Endodermal cell (in vitro differentiated cells): Measurements from ENCODE around the gene TEFM. TPM values are rescaled to one million over a fixed set of nuclear protein-coding genes. Genes with fewer than 3 reads are reported as not detected.
A peak's percentile ranks its signal among the peaks of the same experiment; 100 is the strongest.

Experiments used
- DNase-seq: peaks from one replicate; pipeline ENCODE4 v3.0.0-alpha.2; 2017
- H3K27ac ChIP-seq: 2 replicates; pipeline ENCODE4 v1.5.1; 2013; ENCODE audit warnings: mild to moderate bottlenecking, low read depth, low read length, moderate library complexity
- H3K27me3 ChIP-seq: 2 replicates; pipeline ENCODE4 v1.6.1; 2013; ENCODE audit warnings: mild to moderate bottlenecking, low read length, moderate library complexity; ENCODE audit not compliant: insufficient read depth, control insufficient read depth, poor library complexity, severe bottlenecking
- H3K36me3 ChIP-seq: 2 replicates; pipeline ENCODE4 v1.7.0; 2013; ENCODE audit warnings: mild to moderate bottlenecking, low read length, moderate library complexity; ENCODE audit not compliant: control insufficient read depth, insufficient read depth
- H3K4me1 ChIP-seq: one replicate; pipeline ENCODE4 v1.7.0; 2013; ENCODE audit warnings: low read length; ENCODE audit not compliant: control insufficient read depth, insufficient read depth
- H3K4me3 ChIP-seq: 2 replicates; pipeline ENCODE4 v1.5.1; 2013; ENCODE audit warnings: mild to moderate bottlenecking, low read length, moderate library complexity
- H3K9ac ChIP-seq: 2 replicates; pipeline ENCODE4 v1.6.1; 2013; ENCODE audit warnings: mild to moderate bottlenecking, low read length, moderate library complexity; ENCODE audit not compliant: poor library complexity, severe bottlenecking; ENCODE audit errors: extremely low read depth
- H3K9me3 ChIP-seq: 2 replicates; pipeline ENCODE4 v1.6.1; 2013; ENCODE audit warnings: mild to moderate bottlenecking, low read length, moderate library complexity; ENCODE audit not compliant: control insufficient read depth
- H3K27ac Mint-ChIP-seq: 2 replicates; pipeline ENCODE4 v1.8.0; 2020; ENCODE audit warnings: mixed read lengths
- H3K27me3 Mint-ChIP-seq: 2 replicates; pipeline ENCODE4 v1.8.0; 2021; ENCODE audit warnings: mild to moderate bottlenecking, mixed read lengths; ENCODE audit not compliant: insufficient read depth
- H3K36me3 Mint-ChIP-seq: 2 replicates; pipeline ENCODE4 v1.8.0; 2020; ENCODE audit warnings: low read depth, mixed read lengths
- H3K4me1 Mint-ChIP-seq: 2 replicates; pipeline ENCODE4 v1.8.0; 2020; ENCODE audit warnings: mixed read lengths
- H3K4me3 Mint-ChIP-seq: 2 replicates; pipeline ENCODE4 v1.8.0; 2020; ENCODE audit warnings: mild to moderate bottlenecking, moderate library complexity, mixed read lengths
- H3K9me3 Mint-ChIP-seq: 2 replicates; pipeline ENCODE4 v1.8.0; 2020; ENCODE audit warnings: mild to moderate bottlenecking, mixed read lengths
- WGBS, 2 experiments: methylation state at CpG; one replicate each; pipeline versions ENCODE4 v1.1.5 to v1.1.7; 2013; ENCODE audit warnings: missing lambda C conversion rate in 2 of 2, mixed read lengths in 1 of 2; ENCODE audit not compliant: insufficient coverage in 1 of 2, insufficient read length in 1 of 2; 5-methylcytosine and 5-hydroxymethylcytosine counted together
- total RNA-seq, 2 donors: library from RNA; stranded (reverse); fragmentation: NEBNext Ultra II Directional in 1 of 2; extraction: Animal tissue kit (Norgen Biotek cat#: 25700) in 1 of 2; gene quantifications; 2 replicates in 1 of 2; 3 replicates in 1 of 2; pipeline ENCODE4 v1.2.1, GENCODE V29; 2021
- TF ChIP-seq, protein P1 (sequence below): fragments of 200-600 bp; sonication (generic); conservative IDR thresholded peaks from 2 replicates; pipeline ENCODE4 v1.5.0; 2021; ENCODE audit warnings: antibody characterized with exemption, mild to moderate bottlenecking

Gene TEFM
- total RNA-seq, 2 donors from 2014 or later, result 14.4 to 15.2 TPM

DNA sequence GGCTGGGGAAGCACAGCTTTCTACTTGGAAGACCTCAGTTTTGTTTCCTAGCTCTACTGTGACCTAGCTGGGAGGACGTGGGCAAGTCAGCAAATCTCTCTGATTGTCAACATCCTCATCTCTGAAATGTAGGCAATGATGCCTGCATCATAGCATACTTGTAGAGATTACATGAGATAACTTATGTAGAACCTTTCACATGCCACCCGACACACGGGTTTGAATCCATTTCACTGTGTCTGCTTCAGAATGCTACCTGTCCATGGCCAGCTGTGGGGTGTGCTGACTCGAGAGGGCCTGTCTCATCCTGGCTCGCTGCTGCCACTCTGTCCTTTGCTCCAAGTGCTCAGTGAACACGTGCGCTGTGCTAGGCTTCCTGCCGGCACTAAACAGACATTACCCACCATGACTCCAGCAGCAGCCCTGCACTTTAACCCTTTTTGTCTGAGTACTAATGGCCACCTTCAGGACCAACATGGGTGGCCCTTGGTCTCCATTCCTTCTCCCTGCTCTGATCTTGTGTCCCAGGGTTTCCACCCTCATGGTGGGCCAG is 23.1 kb upstream of the TEFM start:
- Mint-ChIP-seq H3K9me3 (no peaks in the 10 kb centered on the region), H3K4me3 (no peak overlapping the region), H3K27ac (peak overlapping the region; percentile 74), H3K36me3 (no peaks in the 10 kb centered on the region), H3K27me3 (peaks cover 14% of the 10 kb centered on the region), H3K4me1 (peaks cover 16% of the 10 kb centered on the region)
- Histone ChIP-seq H3K27ac (no peak overlapping the region), H3K9ac (no peak overlapping the region), H3K4me1 (peaks cover 9% of the 10 kb centered on the region), H3K9me3 (no peaks in the 10 kb centered on the region), H3K4me3 (no peak overlapping the region), H3K27me3 (peaks cover 3% of the 10 kb centered on the region), H3K36me3 (no peaks in the 10 kb centered on the region)
- TF ChIP-seq, protein P1, sequence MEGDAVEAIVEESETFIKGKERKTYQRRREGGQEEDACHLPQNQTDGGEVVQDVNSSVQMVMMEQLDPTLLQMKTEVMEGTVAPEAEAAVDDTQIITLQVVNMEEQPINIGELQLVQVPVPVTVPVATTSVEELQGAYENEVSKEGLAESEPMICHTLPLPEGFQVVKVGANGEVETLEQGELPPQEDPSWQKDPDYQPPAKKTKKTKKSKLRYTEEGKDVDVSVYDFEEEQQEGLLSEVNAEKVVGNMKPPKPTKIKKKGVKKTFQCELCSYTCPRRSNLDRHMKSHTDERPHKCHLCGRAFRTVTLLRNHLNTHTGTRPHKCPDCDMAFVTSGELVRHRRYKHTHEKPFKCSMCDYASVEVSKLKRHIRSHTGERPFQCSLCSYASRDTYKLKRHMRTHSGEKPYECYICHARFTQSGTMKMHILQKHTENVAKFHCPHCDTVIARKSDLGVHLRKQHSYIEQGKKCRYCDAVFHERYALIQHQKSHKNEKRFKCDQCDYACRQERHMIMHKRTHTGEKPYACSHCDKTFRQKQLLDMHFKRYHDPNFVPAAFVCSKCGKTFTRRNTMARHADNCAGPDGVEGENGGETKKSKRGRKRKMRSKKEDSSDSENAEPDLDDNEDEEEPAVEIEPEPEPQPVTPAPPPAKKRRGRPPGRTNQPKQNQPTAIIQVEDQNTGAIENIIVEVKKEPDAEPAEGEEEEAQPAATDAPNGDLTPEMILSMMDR, result no peak
- WGBS, 2 experiments, result 73 to 81% methylated on average over 8 of the region's 8 CpGs
- DNase-seq, result peak; percentile 58

GRCh38 chr17:30928584-30928983 is 22.5 kb upstream of the TEFM start:
- Histone ChIP-seq H3K9me3 (no peaks in the 10 kb centered on the region), H3K36me3 (no peaks in the 10 kb centered on the region), H3K9ac (no peak overlapping the region), H3K4me1 (peaks cover 9% of the 10 kb centered on the region), H3K27ac (no peak overlapping the region), H3K27me3 (peaks cover 9% of the 10 kb centered on the region), H3K4me3 (no peak overlapping the region)
- H3K36me3 Mint-ChIP-seq, result no peaks in the 10 kb centered on the region
- H3K4me3 Mint-ChIP-seq, result no peak overlapping the region
- 17 to 84% methylated on average over 1 to 2 of the region's 3 CpGs for WGBS, 2 experiments
- TF ChIP-seq, protein P1, result peak; percentile 54
- H3K9me3 Mint-ChIP-seq, result no peaks in the 10 kb centered on the region
- H3K27me3 Mint-ChIP-seq, result peaks cover 20% of the 10 kb centered on the region
- peak; percentile 69 for DNase-seq
- H3K27ac Mint-ChIP-seq, result no peak overlapping the region
- peaks cover 16% of the 10 kb centered on the region for H3K4me1 Mint-ChIP-seq

DNA sequence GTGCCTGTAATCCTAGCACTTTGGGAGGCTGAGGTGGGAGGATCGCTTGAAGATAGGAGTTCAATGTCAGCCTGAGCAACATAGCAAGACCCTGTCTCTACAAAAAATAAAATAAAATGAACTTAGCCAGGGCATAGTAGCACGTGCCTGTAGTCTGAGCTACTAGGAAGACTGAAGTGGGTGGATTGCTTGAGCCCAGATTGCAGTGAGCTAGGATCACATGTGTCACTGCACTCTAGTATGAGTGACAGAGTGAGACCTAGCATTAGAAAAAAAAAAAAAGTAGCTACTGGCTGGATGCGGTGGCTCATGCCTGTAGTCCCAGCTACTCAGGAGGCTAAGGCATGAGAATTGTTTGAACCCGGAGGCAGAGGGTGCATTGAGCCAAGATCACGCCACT is 21.7 kb upstream of the TEFM start:
- H3K4me3 ChIP-seq, result no peak overlapping the region
- peaks cover 17% of the 10 kb centered on the region for H3K27me3 ChIP-seq
- no peak overlapping the region for H3K4me3 Mint-ChIP-seq
- TF ChIP-seq, protein P1, result no peak
- no peaks in the 10 kb centered on the region for H3K9me3 Mint-ChIP-seq
- no peak overlapping the region for H3K27ac ChIP-seq
- H3K9ac ChIP-seq, result no peak overlapping the region
- H3K27me3 Mint-ChIP-seq, result peaks cover 28% of the 10 kb centered on the region
- H3K36me3 Mint-ChIP-seq, result no peaks in the 10 kb centered on the region
- H3K36me3 ChIP-seq, result no peaks in the 10 kb centered on the region
- H3K9me3 ChIP-seq, result no peaks in the 10 kb centered on the region
- DNase-seq, result no peak
- H3K4me1 Mint-ChIP-seq, result peaks cover 18% of the 10 kb centered on the region
- H3K4me1 ChIP-seq, result peaks cover 9% of the 10 kb centered on the region
- 88 to 97% methylated on average over 4 to 5 of the region's 5 CpGs for WGBS, 2 experiments
- no peak overlapping the region for H3K27ac Mint-ChIP-seq
